ENCODE results near the gene PROX1.
A peak's percentile ranks its signal among the peaks of the same experiment; 100 is the strongest.

PROX1 gene

GRCh38 chr1:214026985-214027384 is 39.2 kb downstream of the PROX1 start:
- DNase-seq, result no peak

- no peak for DNase-seq
Observed at GRCh38 chr1:214027498-214027897, 39.7 kb downstream of the PROX1 start.

- DNase-seq, result no peak
Observed at GRCh38 chr1:214028095-214028494, 40.3 kb downstream of the PROX1 start.

- DNase-seq, result no peak
Observed at GRCh38 chr1:214028649-214029406, 41.1 kb downstream of the PROX1 start.

GRCh38 chr1:214029796-214030195 is 42.0 kb downstream of the PROX1 start:
- DNase-seq, result peak; percentile 39

- DNase-seq, result no peak
Observed at GRCh38 chr1:214031267-214031650, 43.5 kb downstream of the PROX1 start.

- DNase-seq, result no peak
Observed at GRCh38 chr1:214037468-214037867, 49.7 kb downstream of the PROX1 start.

GRCh38 chr1:214039394-214040018 is 51.7 kb downstream of the PROX1 start:
- DNase-seq, result no peak

- DNase-seq, result no peak
Observed at GRCh38 chr1:214043167-214043566, 55.4 kb downstream of the PROX1 start.

GRCh38 chr1:214044438-214045214 is 56.9 kb downstream of the PROX1 start:
- no peak for DNase-seq

- DNase-seq, result no peak
Observed at GRCh38 chr1:214050513-214051401, 63.0 kb downstream of the PROX1 start.

GRCh38 chr1:214051786-214052185 is 64.0 kb downstream of the PROX1 start:
- DNase-seq, result no peak

GRCh38 chr1:214058076-214058475 is 70.3 kb downstream of the PROX1 start:
- DNase-seq, result no peak

- DNase-seq, result no peak
Observed at GRCh38 chr1:214066190-214066589, 78.4 kb downstream of the PROX1 start.

GRCh38 chr1:214066936-214067335 is 79.2 kb downstream of the PROX1 start:
- DNase-seq, result no peak

GRCh38 chr1:214067397-214067796 is 79.6 kb downstream of the PROX1 start:
- no peak for DNase-seq

- no peak for DNase-seq
Observed at GRCh38 chr1:214067853-214068703, 80.3 kb downstream of the PROX1 start.

- no peak for DNase-seq
Observed at GRCh38 chr1:214068979-214069378, 81.2 kb downstream of the PROX1 start.

GRCh38 chr1:214071469-214071868 is 83.7 kb downstream of the PROX1 start:
- DNase-seq, result no peak

GRCh38 chr1:214072426-214073157 is 84.8 kb downstream of the PROX1 start:
- DNase-seq, result no peak

- DNase-seq, result no peak
Observed at GRCh38 chr1:214074477-214074876, 86.7 kb downstream of the PROX1 start.

All from left hindlimb (tissue), 1 donor.